Neural cell (in vitro differentiated cells): ENCODE measurements around the gene HELZ2. TPM values are rescaled to one million over a fixed set of nuclear protein-coding genes. Genes with fewer than 3 reads are reported as not detected.

ENCODE experiments used
- H2AFZ ChIP-seq: fragments of 200-600, 300-800 bp; sonication (generic), shearing (Covaris generic); 2 replicates; pipeline ENCODE4 v1.6.0; 2014; ENCODE audit warnings: low read depth, mild to moderate bottlenecking, antibody characterized with exemption, low read length, moderate library complexity
- H3F3A ChIP-seq: fragments of 200-600 bp; shearing (Covaris generic); 2 replicates; pipeline ENCODE4 v1.6.1; 2016; ENCODE audit warnings: mild to moderate bottlenecking, moderate library complexity, mixed read lengths, antibody characterized with exemption, low read length; ENCODE audit not compliant: insufficient read depth, poor library complexity, severe bottlenecking
- H3K27ac ChIP-seq: fragments of 200-600, 300-800 bp; sonication (generic), shearing (Covaris generic); 2 replicates; pipeline ENCODE4 v1.5.1; 2014; ENCODE audit warnings: mild to moderate bottlenecking, low read length, moderate library complexity
- H3K27me3 ChIP-seq: fragments of 300-800, 200-600 bp; sonication (generic), shearing (Covaris generic); 2 replicates; pipeline ENCODE4 v1.6.0; 2014; ENCODE audit warnings: mild to moderate bottlenecking, low read depth, low read length, moderate library complexity; ENCODE audit not compliant: insufficient read depth
- H3K36me3 ChIP-seq: fragments of 300-800, 200-600 bp; sonication (generic), shearing (Covaris generic); 2 replicates; pipeline ENCODE4 v1.5.1; 2014; ENCODE audit warnings: mild to moderate bottlenecking, antibody characterized with exemption, low read length, moderate library complexity; ENCODE audit not compliant: insufficient read depth
- H3K4me2 ChIP-seq: fragments of 300-800, 200-600 bp; sonication (generic), shearing (Covaris generic); 2 replicates; pipeline ENCODE4 v1.6.0; 2014; ENCODE audit warnings: mild to moderate bottlenecking, low read length
- H3K4me3 ChIP-seq: fragments of 300-800, 200-600 bp; sonication (generic), shearing (Covaris generic); 2 replicates; pipeline ENCODE4 v1.5.1; 2014; ENCODE audit warnings: mild to moderate bottlenecking, low read length, moderate library complexity
- H3K79me2 ChIP-seq: fragments of 200-600 bp; shearing (Covaris generic); replicated peaks from 2 replicates; pipeline ENCODE4 v1.6.0; 2014; ENCODE audit warnings: mild to moderate bottlenecking, low read length, moderate library complexity; ENCODE audit not compliant: insufficient read depth
- H3K9ac ChIP-seq: fragments of 300-800, 200-600 bp; sonication (generic), shearing (Covaris generic); 2 replicates; pipeline ENCODE4 v1.6.1; 2016; ENCODE audit warnings: mild to moderate bottlenecking, low read length, mixed read lengths
- H3K9me2 ChIP-seq: fragments of 200-600 bp; shearing (Covaris generic); 2 replicates; pipeline ENCODE4 v1.6.1; 2016; ENCODE audit warnings: mild to moderate bottlenecking, low read length, mixed read lengths; ENCODE audit not compliant: insufficient read depth
- H3K9me3 ChIP-seq: fragments of 200-600, 300-800 bp; sonication (generic), shearing (Covaris generic); 2 replicates; pipeline ENCODE4 v1.6.1; 2016; ENCODE audit warnings: mild to moderate bottlenecking, mixed run types, low read length, moderate library complexity, mixed read lengths
- H4K20me1 ChIP-seq: fragments of 200-600 bp; shearing (Covaris generic); 2 replicates; pipeline ENCODE4 v1.6.1; 2016; ENCODE audit warnings: mild to moderate bottlenecking, mixed run types; ENCODE audit not compliant: insufficient read depth
- EP300 ChIP-seq: fragments of 450-650 bp; conservative IDR thresholded peaks from 2 replicates; pipeline ENCODE4 v1.6.1; 2014; ENCODE audit warnings: antibody characterized with exemption, mild to moderate bottlenecking, moderate library complexity; ENCODE audit not compliant: poor library complexity, severe bottlenecking
- EZH2 ChIP-seq: fragments of 200-600, 300-800 bp; shearing (Covaris generic), sonication (generic); IDR thresholded peaks from 2 replicates; pipeline ENCODE4 v1.6.1; 2014; ENCODE audit warnings: antibody characterized with exemption, low read length, borderline replicate concordance, mild to moderate bottlenecking; ENCODE audit not compliant: insufficient read depth, poor library complexity, severe bottlenecking
- MXI1 ChIP-seq: fragments of 450-650 bp; conservative IDR thresholded peaks from 2 replicates; pipeline ENCODE4 v1.6.1; 2014; ENCODE audit warnings: antibody characterized with exemption, mild to moderate bottlenecking; ENCODE audit not compliant: poor library complexity, severe bottlenecking
- POLR2AphosphoS5 ChIP-seq: IDR thresholded peaks from 2 replicates; pipeline ENCODE4 v1.6.1; 2012
- RAD21 ChIP-seq: fragments of 450-650 bp; conservative IDR thresholded peaks from 2 replicates; pipeline ENCODE4 v1.6.1; 2014; ENCODE audit warnings: antibody characterized with exemption, mild to moderate bottlenecking, moderate library complexity
- SMC3 ChIP-seq: fragments of 450-650 bp; conservative IDR thresholded peaks from 2 replicates; pipeline ENCODE4 v1.6.1; 2014; ENCODE audit warnings: antibody characterized with exemption, mild to moderate bottlenecking, moderate library complexity; ENCODE audit not compliant: poor library complexity
- TAF1 ChIP-seq: IDR thresholded peaks from 2 replicates; pipeline ENCODE4 v1.6.1; 2012; ENCODE audit warnings: low read depth
- polyA plus RNA-seq: library from polyadenylated mRNA; depleted of rRNA; stranded (reverse); fragments of >200 nt; gene quantifications from 2 replicates; pipeline ENCODE4 v1.2.3, GENCODE V29; 2014
- TF ChIP-seq, protein P1 (sequence below): fragments of 450-650 bp; IDR thresholded peaks from 2 replicates; pipeline ENCODE4 v1.5.1; 2014; ENCODE audit warnings: antibody characterized with exemption, mild to moderate bottlenecking, moderate library complexity; ENCODE audit not compliant: poor library complexity, severe bottlenecking
- TF ChIP-seq, protein P2 (sequence below): IDR thresholded peaks from 2 replicates; pipeline ENCODE4 v1.6.1; 2012; ENCODE audit warnings: borderline replicate concordance

Gene HELZ2
- polyA plus RNA-seq, 1 donor from 2014 or later, result 1.3 TPM

DNA sequence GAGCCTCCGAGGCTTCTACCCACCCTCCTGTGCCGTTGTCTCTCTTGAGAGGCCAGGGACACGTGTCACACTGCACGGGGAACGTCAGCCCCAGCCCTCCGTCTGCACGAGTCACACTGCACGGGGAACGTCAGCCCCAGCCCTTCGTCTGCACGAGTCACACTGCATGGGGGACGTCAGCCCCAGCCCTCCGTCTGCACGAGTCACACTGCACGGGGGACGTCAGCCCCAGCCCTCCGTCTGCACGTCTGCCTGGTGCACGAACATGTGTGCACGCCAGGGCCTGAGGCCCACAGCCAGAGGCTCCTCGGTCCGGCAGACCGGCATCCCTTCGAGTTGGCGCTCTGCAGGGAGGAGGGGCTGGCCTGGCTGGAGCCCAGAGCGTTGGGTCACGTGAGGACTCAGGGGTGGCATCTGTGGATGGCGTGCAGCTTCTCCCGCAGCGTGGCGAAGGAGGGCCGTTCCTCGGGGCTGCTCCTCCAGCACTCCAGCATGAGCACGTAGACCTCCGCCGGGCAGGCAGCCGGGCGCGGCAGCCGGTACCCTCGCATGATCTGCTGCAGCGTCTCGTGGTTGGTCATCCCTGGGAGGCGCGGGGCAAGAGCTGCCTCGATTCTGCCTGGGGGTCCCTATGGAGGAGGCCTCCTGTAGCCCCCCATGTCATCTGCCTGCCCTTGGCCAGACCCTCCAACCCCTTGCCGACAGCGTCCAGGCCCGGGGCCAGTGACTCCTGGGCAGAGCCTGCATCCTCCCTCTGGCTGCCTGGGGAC is 33.4 kb downstream of the HELZ2 start:
- Histone ChIP-seq H3K9me3 (no peaks in the 10 kb centered on the region), H3F3A (no peaks in the 10 kb centered on the region), H3K27ac (no peak overlapping the region), H3K79me2 (no peaks in the 10 kb centered on the region), H3K36me3 (no peaks in the 10 kb centered on the region), H2AFZ (no peak overlapping the region), H4K20me1 (no peaks in the 10 kb centered on the region), H3K4me2 (no peak overlapping the region), H3K27me3 (no peaks in the 10 kb centered on the region), H3K9ac (no peak overlapping the region), H3K4me3 (no peak overlapping the region), H3K9me2 (no peaks in the 10 kb centered on the region)
- TF ChIP-seq, protein P1, sequence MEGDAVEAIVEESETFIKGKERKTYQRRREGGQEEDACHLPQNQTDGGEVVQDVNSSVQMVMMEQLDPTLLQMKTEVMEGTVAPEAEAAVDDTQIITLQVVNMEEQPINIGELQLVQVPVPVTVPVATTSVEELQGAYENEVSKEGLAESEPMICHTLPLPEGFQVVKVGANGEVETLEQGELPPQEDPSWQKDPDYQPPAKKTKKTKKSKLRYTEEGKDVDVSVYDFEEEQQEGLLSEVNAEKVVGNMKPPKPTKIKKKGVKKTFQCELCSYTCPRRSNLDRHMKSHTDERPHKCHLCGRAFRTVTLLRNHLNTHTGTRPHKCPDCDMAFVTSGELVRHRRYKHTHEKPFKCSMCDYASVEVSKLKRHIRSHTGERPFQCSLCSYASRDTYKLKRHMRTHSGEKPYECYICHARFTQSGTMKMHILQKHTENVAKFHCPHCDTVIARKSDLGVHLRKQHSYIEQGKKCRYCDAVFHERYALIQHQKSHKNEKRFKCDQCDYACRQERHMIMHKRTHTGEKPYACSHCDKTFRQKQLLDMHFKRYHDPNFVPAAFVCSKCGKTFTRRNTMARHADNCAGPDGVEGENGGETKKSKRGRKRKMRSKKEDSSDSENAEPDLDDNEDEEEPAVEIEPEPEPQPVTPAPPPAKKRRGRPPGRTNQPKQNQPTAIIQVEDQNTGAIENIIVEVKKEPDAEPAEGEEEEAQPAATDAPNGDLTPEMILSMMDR, result no peak
- TF ChIP-seq EP300 (no peak), POLR2AphosphoS5 (peak; percentile 23), RAD21 (no peak)
- TF ChIP-seq, protein P2, sequence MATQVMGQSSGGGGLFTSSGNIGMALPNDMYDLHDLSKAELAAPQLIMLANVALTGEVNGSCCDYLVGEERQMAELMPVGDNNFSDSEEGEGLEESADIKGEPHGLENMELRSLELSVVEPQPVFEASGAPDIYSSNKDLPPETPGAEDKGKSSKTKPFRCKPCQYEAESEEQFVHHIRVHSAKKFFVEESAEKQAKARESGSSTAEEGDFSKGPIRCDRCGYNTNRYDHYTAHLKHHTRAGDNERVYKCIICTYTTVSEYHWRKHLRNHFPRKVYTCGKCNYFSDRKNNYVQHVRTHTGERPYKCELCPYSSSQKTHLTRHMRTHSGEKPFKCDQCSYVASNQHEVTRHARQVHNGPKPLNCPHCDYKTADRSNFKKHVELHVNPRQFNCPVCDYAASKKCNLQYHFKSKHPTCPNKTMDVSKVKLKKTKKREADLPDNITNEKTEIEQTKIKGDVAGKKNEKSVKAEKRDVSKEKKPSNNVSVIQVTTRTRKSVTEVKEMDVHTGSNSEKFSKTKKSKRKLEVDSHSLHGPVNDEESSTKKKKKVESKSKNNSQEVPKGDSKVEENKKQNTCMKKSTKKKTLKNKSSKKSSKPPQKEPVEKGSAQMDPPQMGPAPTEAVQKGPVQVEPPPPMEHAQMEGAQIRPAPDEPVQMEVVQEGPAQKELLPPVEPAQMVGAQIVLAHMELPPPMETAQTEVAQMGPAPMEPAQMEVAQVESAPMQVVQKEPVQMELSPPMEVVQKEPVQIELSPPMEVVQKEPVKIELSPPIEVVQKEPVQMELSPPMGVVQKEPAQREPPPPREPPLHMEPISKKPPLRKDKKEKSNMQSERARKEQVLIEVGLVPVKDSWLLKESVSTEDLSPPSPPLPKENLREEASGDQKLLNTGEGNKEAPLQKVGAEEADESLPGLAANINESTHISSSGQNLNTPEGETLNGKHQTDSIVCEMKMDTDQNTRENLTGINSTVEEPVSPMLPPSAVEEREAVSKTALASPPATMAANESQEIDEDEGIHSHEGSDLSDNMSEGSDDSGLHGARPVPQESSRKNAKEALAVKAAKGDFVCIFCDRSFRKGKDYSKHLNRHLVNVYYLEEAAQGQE, result no peak

DNA sequence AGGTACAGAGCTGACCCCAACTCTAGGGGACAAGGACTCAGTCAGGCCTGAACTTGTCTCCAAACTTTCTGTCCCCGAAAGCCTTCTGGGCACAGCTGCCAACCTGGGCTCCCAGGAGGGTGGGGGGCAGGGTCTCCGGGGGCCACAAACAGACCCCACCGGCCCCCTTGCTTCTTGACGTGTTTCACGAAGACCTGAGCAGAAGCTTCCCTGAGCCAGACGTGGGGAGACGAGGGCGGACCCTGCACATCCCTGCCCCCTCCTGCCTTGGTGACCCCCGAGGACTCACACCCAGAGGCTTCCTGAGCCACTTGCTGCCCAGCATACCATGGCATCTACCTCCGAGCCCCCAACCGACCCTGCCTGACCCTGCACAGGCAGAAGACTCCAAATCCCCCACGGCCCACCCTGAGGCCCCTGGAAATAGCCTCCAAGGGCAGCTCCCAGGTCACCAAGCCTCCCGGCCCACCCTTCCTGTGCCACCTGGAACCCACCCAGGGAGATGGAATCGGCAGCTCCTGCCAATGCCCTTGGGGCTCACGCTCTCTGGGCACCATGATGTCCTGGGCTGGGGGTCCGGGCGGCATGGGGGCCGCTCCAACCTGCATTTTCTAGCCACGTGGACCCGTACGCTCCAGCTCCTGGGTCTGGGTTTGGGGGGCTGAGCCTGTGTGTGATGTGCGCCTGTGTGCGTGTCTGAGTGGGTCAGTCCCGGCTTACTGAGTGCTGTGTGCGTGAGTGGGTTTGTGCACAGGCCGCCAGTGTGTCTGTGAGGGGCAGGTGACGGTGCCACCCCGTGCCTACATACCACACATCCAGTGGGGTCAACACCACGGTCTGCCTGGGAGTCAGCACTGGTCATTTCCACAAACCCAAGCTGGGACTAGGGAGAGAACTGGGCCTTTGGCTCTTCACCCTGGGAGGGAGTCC is 34.3 kb downstream of the HELZ2 start:
- Histone ChIP-seq H3K9ac (no peak overlapping the region), H3F3A (no peaks in the 10 kb centered on the region), H4K20me1 (no peaks in the 10 kb centered on the region), H3K9me3 (no peaks in the 10 kb centered on the region), H3K79me2 (no peaks in the 10 kb centered on the region), H3K36me3 (no peaks in the 10 kb centered on the region), H3K4me2 (no peak overlapping the region), H3K4me3 (no peak overlapping the region), H3K27ac (no peak overlapping the region), H3K27me3 (no peaks in the 10 kb centered on the region), H3K9me2 (no peaks in the 10 kb centered on the region), H2AFZ (no peak overlapping the region)
- TF ChIP-seq MXI1 (no peak), EP300 (no peak), EZH2 (no peak), POLR2AphosphoS5 (no peak), RAD21 (no peak), SMC3 (no peak), TAF1 (no peak)
- TF ChIP-seq, protein P2, result no peak
- TF ChIP-seq, protein P1, result no peak
